Cortex of kidney (tissue), 1 donor: ENCODE measurements around the gene KLHL13.

ENCODE experiments used
- DNase-seq: peaks from one replicate; lab custom pipeline; 2025; lab: John Stamatoyannopoulos, UW

KLHL13 gene

DNA sequence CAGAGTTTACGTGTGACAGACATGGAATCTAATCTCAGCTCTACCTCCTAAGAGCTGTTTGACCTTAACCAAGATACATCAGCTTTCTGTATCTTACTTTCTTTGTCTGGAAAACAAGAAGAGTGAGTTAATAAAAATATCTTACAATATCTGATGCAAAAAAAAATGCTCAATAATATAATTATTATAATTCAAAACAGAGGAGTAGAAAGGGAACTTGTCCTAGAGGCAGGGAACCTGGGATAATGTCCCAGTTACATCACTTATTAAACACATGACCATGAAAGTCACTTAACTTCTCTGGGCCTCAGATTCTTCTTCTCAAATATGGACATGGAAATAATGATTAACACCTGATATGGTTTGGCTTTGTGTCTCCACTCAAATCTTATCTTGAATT, 256.1 kb downstream of the KLHL13 start:
- no peak for DNase-seq

DNA sequence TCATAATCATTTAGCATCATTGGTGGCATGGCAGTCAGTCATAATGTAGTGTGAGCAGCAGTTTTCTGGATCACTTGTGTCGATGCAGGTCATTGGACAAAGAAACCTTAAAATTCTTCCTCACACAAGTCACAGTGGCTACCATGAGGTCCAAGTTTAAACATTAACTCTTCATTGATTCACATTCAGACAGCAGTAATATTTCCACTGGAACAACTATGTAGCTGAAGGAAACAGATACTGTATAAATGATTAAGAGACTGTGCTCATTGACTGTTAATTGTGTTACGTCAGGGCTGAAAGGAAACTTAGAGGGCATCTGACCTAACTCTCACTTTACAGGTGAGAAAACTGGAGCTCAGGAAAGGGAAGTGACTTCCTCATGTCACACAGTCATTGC, 261.8 kb downstream of the KLHL13 start:
- DNase-seq = no peak

DNA sequence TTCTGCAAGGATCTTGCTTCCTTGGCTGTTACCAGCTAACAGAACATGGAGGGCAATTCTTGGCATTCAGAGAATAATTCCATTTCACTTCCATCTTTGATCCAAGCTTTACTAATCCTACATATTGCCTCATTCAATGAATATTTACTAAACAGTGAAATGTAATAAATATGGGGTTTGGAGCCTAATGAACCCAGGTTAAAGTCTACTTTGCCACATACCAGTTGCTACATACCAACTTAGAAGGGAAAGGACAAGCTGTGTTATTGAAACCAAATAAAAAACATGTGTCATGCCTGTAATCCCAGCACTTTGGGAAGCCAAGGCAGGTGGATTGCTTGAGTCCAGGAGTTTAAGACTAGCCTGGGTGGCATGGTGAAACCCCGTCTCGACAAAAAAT, 265.6 kb downstream of the KLHL13 start:
- DNase-seq = no peak
